ENCODE data around the gene MYOT.

GRCh38 chr5:137834498-137835049 is 33.1 kb upstream of the MYOT start:
- no peak for TF ChIP-seq CTCF (IDR thresholded peaks at IDR 0.05)
- no peak for TF ChIP-seq POLR2A (IDR thresholded peaks at IDR 0.05)

Measured in esophagus squamous epithelium (tissue), 4 donors.